Colon (tissue), 2 donors: ENCODE measurements around the gene CNNM2.
"Not testable (repeated sequence)": the region's sequence is repeated elsewhere in the genome, so short reads cannot be mapped to it uniquely, and the experiment has no call there.

ENCODE experiments used
- FAIRE-seq: peaks from 2 replicates; lab custom pipeline; 2012; peaks lifted over from hg19 to GRCh38; lab: Jason Lieb, UNC
- donor health status: control.
- donor health status: control.

CNNM2 gene

GRCh38 chr10:103041391-103041790 is 123.3 kb downstream of the CNNM2 start:
- FAIRE-seq, result no peak

DNA sequence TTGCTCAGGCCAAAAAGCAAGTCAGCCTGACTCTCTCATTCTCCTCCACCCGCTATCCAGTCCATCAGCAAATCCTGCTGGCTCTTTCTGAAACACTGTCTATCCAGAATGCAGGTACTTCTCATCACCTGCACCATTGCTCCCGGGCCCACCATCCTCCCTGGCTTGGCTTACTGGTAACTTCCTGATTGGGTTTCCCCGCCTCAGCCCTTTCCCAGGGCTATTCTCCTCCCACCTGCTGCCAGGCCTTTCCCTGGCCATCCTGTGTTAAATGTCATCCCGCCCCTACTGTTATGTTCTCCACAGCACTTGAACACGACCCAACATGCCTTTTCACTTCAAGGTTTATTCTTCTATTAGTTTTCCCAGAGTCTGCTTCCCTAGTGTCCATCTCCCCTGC is 124.0 kb downstream of the CNNM2 start:
- FAIRE-seq, result no peak

GRCh38 chr10:103042908-103043307 is 124.8 kb downstream of the CNNM2 start:
- no peak for FAIRE-seq

- no peak for FAIRE-seq
Observed at GRCh38 chr10:103044942-103045489, 126.9 kb downstream of the CNNM2 start.

DNA sequence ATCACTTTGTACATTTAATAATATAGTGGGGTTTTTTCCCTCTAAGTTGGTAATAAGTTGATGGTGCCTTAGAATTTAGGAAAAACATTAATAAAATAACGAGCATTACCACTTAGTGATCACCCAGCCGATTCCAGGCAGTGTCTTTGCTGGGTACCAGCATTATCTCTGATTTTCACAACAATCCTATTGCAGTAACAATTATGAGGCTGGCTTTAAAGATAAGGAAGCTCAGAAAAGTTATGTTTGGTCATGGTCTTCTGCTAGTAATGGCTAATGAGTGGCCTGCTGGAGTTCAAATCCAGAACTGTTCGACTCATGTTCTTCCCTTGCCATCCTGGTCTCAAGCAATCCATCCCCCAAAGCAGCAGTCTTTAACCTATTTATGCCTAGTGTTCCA is 127.9 kb downstream of the CNNM2 start:
- FAIRE-seq, result no peak

DNA sequence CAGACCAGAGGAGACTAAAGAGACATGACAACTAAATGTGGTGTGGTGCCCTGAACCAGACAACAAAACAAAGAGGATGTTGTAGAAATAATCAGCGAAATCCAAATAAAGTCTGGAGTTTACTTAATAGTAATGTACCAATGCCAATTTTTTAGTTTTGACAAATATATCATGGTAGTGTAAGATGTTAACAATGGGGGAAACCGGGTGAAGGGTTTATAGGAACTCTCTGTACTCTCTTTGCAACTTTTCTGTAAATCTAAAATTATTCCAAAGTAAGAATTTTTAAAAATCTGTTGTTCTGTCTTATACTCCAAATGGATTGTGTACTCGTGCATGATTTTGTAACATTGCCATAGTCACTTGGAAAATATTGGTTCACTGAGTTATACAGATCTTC is 129.3 kb downstream of the CNNM2 start:
- FAIRE-seq, result no peak

GRCh38 chr10:103049237-103049636 is 131.1 kb downstream of the CNNM2 start:
- no peak for FAIRE-seq

DNA sequence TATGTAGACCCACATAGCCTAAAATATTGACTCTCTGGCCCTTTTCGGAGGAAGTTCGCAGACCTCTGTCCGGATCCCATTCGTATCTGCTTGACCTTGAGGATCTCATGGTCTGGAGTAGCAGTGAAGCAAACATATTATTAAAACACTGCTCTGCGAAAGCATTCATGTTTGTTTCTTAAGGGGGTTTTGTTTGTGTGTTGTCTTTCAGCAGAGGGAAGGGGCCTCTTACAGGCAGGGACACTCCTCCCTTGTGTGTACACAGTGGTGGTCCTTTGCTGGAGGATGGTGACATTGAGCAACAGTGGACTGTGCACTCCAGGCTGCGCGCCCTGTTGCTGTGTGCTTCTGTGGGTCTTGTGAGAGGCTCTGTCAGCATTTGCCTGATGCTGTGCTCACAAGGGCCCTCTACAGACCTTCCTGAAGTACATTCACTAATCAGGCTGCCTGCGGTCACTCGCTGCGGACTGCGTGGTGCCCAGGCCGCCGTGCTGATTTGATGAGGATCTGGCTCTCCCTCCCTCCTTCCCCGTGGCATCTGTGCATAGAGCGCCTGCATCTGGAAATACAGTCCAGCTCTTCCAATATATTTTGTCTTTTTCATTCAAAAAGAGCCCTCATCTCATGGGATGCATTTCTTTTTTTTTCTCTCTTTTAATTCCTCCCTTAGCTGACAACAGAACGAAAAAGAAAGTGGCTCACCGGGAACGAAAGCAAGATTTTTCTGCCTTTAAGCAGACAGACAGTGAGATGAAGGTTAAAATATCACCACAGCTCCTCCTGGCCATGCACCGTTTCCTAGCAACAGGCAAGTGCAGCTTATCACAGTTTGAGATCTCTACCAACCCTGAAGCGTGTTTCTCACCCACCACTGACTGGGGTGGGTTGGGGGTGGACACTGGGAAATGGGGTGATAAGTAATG is 135.8 kb downstream of the CNNM2 start:
- no peak for FAIRE-seq

DNA sequence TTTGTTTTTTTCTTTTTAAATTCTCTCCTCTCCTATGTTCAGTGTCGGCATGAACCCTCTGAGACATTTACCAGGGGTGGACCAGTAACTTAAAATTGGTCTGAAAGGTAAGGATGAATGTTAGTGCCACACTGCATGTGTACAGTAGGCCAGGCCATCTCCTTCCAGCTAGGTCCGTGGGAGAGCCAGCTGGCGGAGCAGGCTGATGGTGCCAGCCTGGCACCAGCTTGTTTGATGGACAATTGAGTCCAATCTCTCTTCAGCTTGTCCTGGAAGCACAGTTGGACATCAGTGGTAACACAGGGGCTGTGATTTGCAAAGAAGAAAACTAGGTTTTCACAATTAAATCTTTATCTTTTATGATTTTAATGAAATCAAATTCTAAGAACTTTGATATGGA is 136.5 kb downstream of the CNNM2 start:
- no peak for FAIRE-seq

GRCh38 chr10:103055105-103055504 is 137.0 kb downstream of the CNNM2 start:
- FAIRE-seq, result no peak

DNA sequence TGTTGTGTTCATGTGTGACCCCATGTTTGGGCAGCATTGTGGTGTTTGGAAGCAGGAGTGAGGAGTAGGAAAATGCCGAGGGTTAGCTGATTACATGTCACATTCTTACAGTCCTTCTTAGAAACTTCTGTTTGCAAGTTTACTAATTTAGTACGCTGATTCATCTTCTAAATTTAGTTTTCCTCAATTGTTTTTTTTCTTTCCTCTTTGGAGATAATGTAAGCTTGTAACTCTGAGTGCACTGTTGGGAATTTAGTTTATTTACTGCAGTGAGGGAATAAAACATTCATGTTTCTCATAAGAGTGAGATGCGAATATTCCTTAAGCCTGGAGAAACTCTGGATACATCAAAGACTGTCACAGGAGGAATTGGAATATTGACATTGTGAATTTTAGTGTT is 139.9 kb downstream of the CNNM2 start:
- FAIRE-seq, result no peak

GRCh38 chr10:103060575-103060974 is 142.5 kb downstream of the CNNM2 start:
- no peak for FAIRE-seq

DNA sequence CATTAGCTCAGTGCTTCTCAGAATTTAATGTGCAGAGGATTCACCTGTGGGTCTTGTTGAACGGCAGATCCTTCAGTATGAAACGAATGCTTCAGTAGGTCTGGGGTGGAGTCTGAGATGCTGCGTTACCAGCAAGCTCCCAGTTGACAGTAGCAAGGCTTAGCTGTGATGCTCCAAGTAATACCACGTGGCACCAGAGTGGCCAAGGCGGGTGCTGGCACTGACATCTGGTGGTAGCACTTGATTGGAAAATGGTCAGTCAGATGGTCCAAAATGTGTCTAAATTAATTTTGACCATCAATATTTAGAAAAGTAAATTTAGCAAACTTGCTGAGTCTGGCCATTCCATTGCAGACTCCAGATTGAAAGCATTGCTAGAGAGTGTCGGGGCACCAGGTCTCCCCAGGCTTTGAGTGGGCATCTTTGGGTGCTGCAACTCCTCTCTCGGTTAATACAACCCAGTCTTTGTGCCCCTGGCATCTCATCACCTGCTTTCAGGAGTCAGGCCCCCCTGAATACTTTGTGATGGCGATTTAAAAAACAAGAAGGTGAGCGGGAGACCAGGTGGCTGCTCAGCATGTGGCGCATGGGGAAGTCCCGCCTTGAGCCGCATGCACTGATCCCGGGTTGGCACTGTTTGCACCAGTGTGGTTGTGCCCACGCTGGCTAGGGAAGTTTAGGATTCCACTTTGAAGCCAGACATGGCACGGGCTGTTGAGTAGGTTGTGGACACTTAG is 144.9 kb downstream of the CNNM2 start:
- FAIRE-seq, result no peak

GRCh38 chr10:103064956-103065355 is 146.9 kb downstream of the CNNM2 start:
- FAIRE-seq, result no peak

GRCh38 chr10:103066141-103067098 is 148.3 kb downstream of the CNNM2 start:
- FAIRE-seq, result no peak

- not testable (repeated sequence) for FAIRE-seq
Observed at GRCh38 chr10:103067099-103067477, 149.0 kb downstream of the CNNM2 start.

- FAIRE-seq, result no peak
Observed at GRCh38 chr10:103067484-103067883, 149.4 kb downstream of the CNNM2 start.

DNA sequence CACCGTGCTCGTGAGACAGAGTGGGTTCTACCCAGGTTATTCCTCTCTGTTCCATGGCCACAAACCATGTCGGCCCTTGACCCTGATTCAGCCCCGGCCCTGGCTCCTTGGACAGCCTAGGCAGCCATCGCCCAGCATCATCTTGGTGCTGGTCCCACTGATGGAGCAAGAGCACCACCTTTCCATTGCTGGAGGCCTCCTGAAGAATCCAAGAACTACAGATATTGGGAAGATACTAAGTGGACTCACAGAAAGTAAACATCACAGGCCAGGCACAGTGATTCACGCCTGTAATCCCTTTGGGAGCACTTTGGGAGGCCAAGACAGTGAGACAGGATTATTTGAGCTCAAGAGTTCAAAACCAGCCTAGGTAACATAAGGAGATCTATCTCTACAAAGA is 149.9 kb downstream of the CNNM2 start:
- FAIRE-seq, result no peak

GRCh38 chr10:103069453-103070331 is 151.6 kb downstream of the CNNM2 start:
- no peak for FAIRE-seq

- FAIRE-seq, result no peak
Observed at GRCh38 chr10:103072276-103072675, 154.2 kb downstream of the CNNM2 start.

DNA sequence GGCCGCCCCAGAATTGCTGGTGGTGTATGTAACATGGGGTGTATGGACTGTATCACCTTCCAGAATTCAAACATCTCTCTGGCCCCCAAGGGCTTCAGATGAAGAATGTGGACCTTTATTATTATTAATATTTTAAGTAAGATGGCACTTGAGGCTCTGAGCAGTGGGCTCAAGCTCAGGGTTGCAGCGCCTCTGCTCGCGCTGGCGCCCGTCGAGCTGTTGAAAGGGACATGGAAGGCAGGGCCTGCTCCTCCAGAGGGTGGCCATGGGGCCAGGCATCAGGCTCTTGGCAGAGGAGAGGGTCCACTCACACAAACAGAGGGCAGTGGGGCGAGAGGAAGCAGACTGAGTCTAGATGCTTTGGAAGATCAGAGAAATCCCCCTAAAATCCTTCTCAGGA is 154.8 kb downstream of the CNNM2 start:
- FAIRE-seq, result no peak
